H1 (cell line): ENCODE measurements around the gene UHRF2. TPM values are rescaled to one million over a fixed set of nuclear protein-coding genes. Genes with fewer than 3 reads are reported as not detected.

ENCODE experiments used
- CTCF ChIA-PET: fragments of 300-600 bp; sonication (Branson Sonifier 250); formaldehyde crosslinking; loops from one replicate; lab custom pipeline; 2021; ENCODE audit not compliant: partially characterized antibody; lab: Charles Lee
- POLR2A ChIA-PET: fragments of 300-600 bp; sonication (Branson Sonifier 250); formaldehyde crosslinking; loops from one replicate; lab custom pipeline; 2021; ENCODE audit warnings: inconsistent platforms; ENCODE audit not compliant: partially characterized antibody; lab: Charles Lee
- DNase-seq, 2 experiments: peaks; one replicate each; pipeline versions ENCODE4 v3.0.0 to v3.0.0-alpha.2; 2010 to 2022; ENCODE audit warnings: low spot score in 2 of 2, low read depth in 1 of 2, mixed read lengths in 1 of 2
- FAIRE-seq: peaks from 2 replicates; lab custom pipeline; 2011; peaks lifted over from hg19 to GRCh38; lab: Jason Lieb, UNC
- H2AFZ ChIP-seq: 2 replicates; pipeline ENCODE4 v1.8.1; 2012; ENCODE audit warnings: low read length, inconsistent platforms
- H2AK5ac ChIP-seq: 2 replicates; pipeline ENCODE4 v1.6.1; 2013; ENCODE audit warnings: low read depth, low read length
- H2BK120ac ChIP-seq: replicated peaks from 2 replicates; pipeline ENCODE3; 2013; ENCODE audit warnings: low read depth, low read length, inconsistent platforms
- H2BK12ac ChIP-seq: 2 replicates; pipeline ENCODE4 v1.6.1; 2013; ENCODE audit warnings: low read depth, low read length
- H2BK15ac ChIP-seq: 2 replicates; pipeline ENCODE4 v1.6.1; 2013; ENCODE audit warnings: low read length
- H2BK20ac ChIP-seq: 2 replicates; pipeline ENCODE4 v1.6.1; 2013; ENCODE audit warnings: low read length
- H2BK5ac ChIP-seq: 2 replicates; pipeline ENCODE4 v1.6.1; 2013; ENCODE audit warnings: low read depth, low read length
- H3K14ac ChIP-seq: 2 replicates; pipeline ENCODE4 v1.6.1; 2013; ENCODE audit warnings: inconsistent platforms; ENCODE audit not compliant: insufficient read length
- H3K18ac ChIP-seq: 2 replicates; pipeline ENCODE4 v1.6.1; 2013; ENCODE audit warnings: low read length; ENCODE audit errors: extremely low read depth
- H3K23ac ChIP-seq: 2 replicates; pipeline ENCODE4 v1.6.1; 2013; ENCODE audit warnings: inconsistent platforms; ENCODE audit not compliant: insufficient read length
- H3K23me2 ChIP-seq: 2 replicates; pipeline ENCODE4 v1.6.1; 2013; ENCODE audit warnings: low read depth, low read length
- H3K27ac ChIP-seq: 2 replicates; pipeline ENCODE4 v1.6.1; 2011; ENCODE audit warnings: low read depth, low read length, inconsistent platforms
- H3K27me3 ChIP-seq, 4 experiments: replicated peaks in 1 of 4; 1 replicate in 1 of 4; 2 replicates in 3 of 4; pipeline versions ENCODE4 v1.6.1 to v1.8.1; 2011 to 2013; ENCODE audit warnings: low read length in 3 of 4, mild to moderate bottlenecking in 3 of 4, inconsistent platforms in 2 of 4, mixed read lengths in 2 of 4, moderate library complexity in 1 of 4; ENCODE audit not compliant: control insufficient read depth in 3 of 4, insufficient read depth in 3 of 4; ENCODE audit errors: extremely low read depth in 1 of 4
- H3K36me3 ChIP-seq, 4 experiments: 2 replicates each; pipeline versions ENCODE4 v1.6.1 to v1.8.1; 2011 to 2013; ENCODE audit warnings: mild to moderate bottlenecking in 4 of 4, low read length in 3 of 4, moderate library complexity in 2 of 4, control low read depth in 1 of 4, inconsistent platforms in 1 of 4; ENCODE audit not compliant: insufficient read depth in 4 of 4, control insufficient read depth in 2 of 4
- H3K4ac ChIP-seq: replicated peaks from 2 replicates; pipeline ENCODE3; 2013; ENCODE audit warnings: low read length, low read depth, mixed read lengths, inconsistent platforms; ENCODE audit not compliant: insufficient read length
- H3K4me1 ChIP-seq, 4 experiments: replicated peaks in 1 of 4; 1 replicate in 1 of 4; 2 replicates in 3 of 4; pipeline versions ENCODE4 v1.6.1 to v1.8.1; 2011 to 2013; ENCODE audit warnings: low read length in 3 of 4, inconsistent platforms in 2 of 4, mixed read lengths in 1 of 4; ENCODE audit not compliant: insufficient read depth in 4 of 4, control insufficient read depth in 3 of 4
- H3K4me2 ChIP-seq, 2 experiments: 2 replicates each; pipeline versions ENCODE4 v1.6.1 to v1.8.1; 2011 to 2013; ENCODE audit warnings: low read depth in 2 of 2, low read length in 2 of 2, control low read depth in 1 of 2, inconsistent platforms in 1 of 2, mild to moderate bottlenecking in 1 of 2; ENCODE audit not compliant: insufficient read depth in 1 of 2
- H3K4me3 ChIP-seq, 4 experiments: fragments of 200-600, 300-600 bp in 1 of 4; sonication (generic), shearing (Covaris generic), sonication (Bioruptor Twin) in 1 of 4; 2 replicates each; pipeline versions ENCODE4 v1.5.1 to v1.8.1; 2011 to 2016; ENCODE audit warnings: low read length in 4 of 4, low read depth in 3 of 4, control low read depth in 2 of 4, inconsistent platforms in 2 of 4, mild to moderate bottlenecking in 2 of 4, mixed read lengths in 1 of 4, moderate library complexity in 1 of 4; ENCODE audit not compliant: insufficient read depth in 2 of 4; ENCODE audit errors: extremely low read depth in 1 of 4
- H3K56ac ChIP-seq: replicated peaks from 2 replicates; pipeline ENCODE3; 2013; ENCODE audit warnings: low read depth, mild to moderate bottlenecking, mixed read lengths, low read length, inconsistent platforms; ENCODE audit not compliant: insufficient read length
- H3K79me1 ChIP-seq: 2 replicates; pipeline ENCODE4 v1.6.1; 2013; ENCODE audit warnings: low read depth, low read length, control low read depth
- H3K79me2 ChIP-seq, 2 experiments: 2 replicates each; pipeline versions ENCODE4 v1.6.1 to v1.8.1; 2012 to 2013; ENCODE audit warnings: low read length in 2 of 2, mild to moderate bottlenecking in 2 of 2, inconsistent platforms in 1 of 2; ENCODE audit not compliant: insufficient read depth in 2 of 2, control insufficient read depth in 1 of 2
- H3K9ac ChIP-seq, 4 experiments: replicated peaks in 1 of 4; 1 replicate in 1 of 4; 2 replicates in 3 of 4; pipeline versions ENCODE4 v1.6.1 to v1.8.1; 2011 to 2013; ENCODE audit warnings: low read depth in 3 of 4, low read length in 3 of 4, control low read depth in 2 of 4, mild to moderate bottlenecking in 2 of 4, moderate library complexity in 2 of 4, inconsistent platforms in 1 of 4; ENCODE audit errors: extremely low read depth in 1 of 4
- H3K9me3 ChIP-seq, 2 experiments: 2 replicates each; pipeline versions ENCODE4 v1.6.1 to v1.8.1; 2012 to 2013; ENCODE audit warnings: mild to moderate bottlenecking in 2 of 2, moderate library complexity in 2 of 2, control low read depth in 1 of 2, inconsistent platforms in 1 of 2, low read depth in 1 of 2, low read length in 1 of 2, mixed read lengths in 1 of 2; ENCODE audit not compliant: insufficient read depth in 2 of 2
- H4K20me1 ChIP-seq, 2 experiments: replicated peaks in 1 of 2; 2 replicates each; pipeline versions ENCODE3 to v1.8.1; 2011 to 2013; ENCODE audit warnings: inconsistent platforms in 2 of 2, low read length in 2 of 2, mild to moderate bottlenecking in 1 of 2; ENCODE audit not compliant: insufficient read depth in 2 of 2, control insufficient read depth in 1 of 2
- H4K5ac ChIP-seq: 2 replicates; pipeline ENCODE4 v1.6.1; 2013; ENCODE audit warnings: low read length, low read depth, mixed read lengths, inconsistent platforms; ENCODE audit not compliant: insufficient read length
- H4K8ac ChIP-seq: 2 replicates; pipeline ENCODE4 v1.8.0; 2013; ENCODE audit warnings: mild to moderate bottlenecking, moderate library complexity, low read length, inconsistent platforms; ENCODE audit not compliant: insufficient read depth; ENCODE audit errors: extremely low read depth
- H4K91ac ChIP-seq: replicated peaks from 2 replicates; pipeline ENCODE3; 2013; ENCODE audit warnings: low read length, mixed read lengths, inconsistent platforms; ENCODE audit not compliant: insufficient read length
- POLR2AphosphoS5 ChIP-seq: IDR thresholded peaks from 2 replicates; pipeline ENCODE4 v1.6.1; 2011; ENCODE audit warnings: low read depth, low read length
- WGBS, 2 experiments: shearing (Covaris generic) in 1 of 2; methylation state at CpG; one replicate each; pipeline versions ENCODE4 v1.1.6 to v1.1.7; 2013 to 2015; ENCODE audit warnings: low lambda C conversion rate in 2 of 2, mixed read lengths in 2 of 2, inconsistent platforms in 1 of 2, low coverage in 1 of 2, missing lambda C conversion rate in 1 of 2; ENCODE audit not compliant: insufficient replicate concordance in 2 of 2, insufficient coverage in 1 of 2, insufficient read length in 1 of 2; ENCODE audit errors: extremely low coverage in 1 of 2, missing lambda C conversion rate in 1 of 2; 5-methylcytosine and 5-hydroxymethylcytosine counted together
- polyA plus RNA-seq, 7 experiments: library from polyadenylated mRNA; depleted of rRNA in 3 of 7; stranded (reverse) in 5 of 7; unstranded in 2 of 7; fragments of >200 nt in 5 of 7; fragments of 200-250 nt in 2 of 7; gene quantifications; 1 replicate in 5 of 7; 2 replicates in 1 of 7; 4 replicates in 1 of 7; pipeline versions ENCODE4 v1.2.1 to v1.2.3, GENCODE V29; 2011 to 2013; ENCODE audit warnings: missing spikeins in 2 of 7, mixed read lengths in 2 of 7
- total RNA-seq: library from RNA; stranded (reverse); fragmentation: NEBNext Ultra II Directional; extraction: Animal tissue kit (Norgen Biotek cat#: 25700); gene quantifications from 2 replicates; pipeline ENCODE4 v1.2.1, GENCODE V29; 2021

UHRF2 gene
- total and polyA plus RNA-seq, 2 of the 8 experiments (the other 6 are each of a cell fraction or from before 2014, with no cell fraction given) = 31.8 to 48.0 TPM

DNA sequence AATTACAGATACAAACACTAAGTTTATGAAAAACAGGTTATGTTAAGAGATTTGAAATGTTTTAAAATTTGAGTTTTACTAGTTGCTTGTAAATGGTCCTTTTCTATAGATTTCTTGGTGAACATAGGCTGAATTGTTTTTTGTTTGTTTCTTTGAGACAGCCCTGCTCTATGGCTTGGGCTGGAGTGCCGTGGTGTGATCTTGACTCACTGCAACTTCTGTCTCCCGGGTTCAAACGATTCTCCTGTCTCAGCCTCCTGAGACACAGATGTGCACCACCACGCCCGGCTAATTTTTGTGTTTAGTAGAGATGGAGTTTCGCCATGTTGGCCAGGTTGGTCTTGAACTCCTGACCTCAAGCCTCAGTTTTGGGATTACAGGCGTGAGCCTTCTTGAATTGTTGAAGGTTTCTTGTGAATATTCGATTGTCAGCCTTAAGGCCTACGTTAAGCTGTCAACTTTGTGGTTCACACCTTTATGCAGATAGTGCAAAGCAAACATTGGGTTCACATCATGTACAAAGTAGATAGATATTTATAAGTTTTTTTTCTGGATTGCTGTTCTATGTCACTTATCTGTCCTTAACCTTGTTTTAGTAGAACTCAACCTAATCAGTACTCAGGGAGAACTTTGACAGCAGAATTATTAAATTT lies 26.2 kb downstream of the UHRF2 start:
- Histone ChIP-seq H2BK120ac (no peak overlapping the region), H3K27ac (no peak overlapping the region), H3K23me2 (no peaks in the 10 kb centered on the region), H4K5ac (no peak overlapping the region), H3K79me1 (peaks cover 9% of the 10 kb centered on the region; the same call in 1 of the 2 replicates), H4K20me1 (peaks cover 2 to 11% of the 10 kb centered on the region in 2 experiments), H3K14ac (no peak overlapping the region), H3K4me3 (no peak overlapping the region), H2AFZ (no peak overlapping the region), H2BK15ac (no peak overlapping the region), H3K4me1 (no peaks in the 10 kb centered on the region), H2BK20ac (no peak overlapping the region), H3K56ac (no peak overlapping the region), H2BK5ac (no peak overlapping the region), H3K79me2 (peaks cover 0 to 99% of the 10 kb centered on the region in 2 experiments; a peak in 3 of 4 replicates), H3K23ac (no peak overlapping the region), H3K9me3 (no peaks in the 10 kb centered on the region), H3K4me2 (no peak overlapping the region), H4K91ac (no peak overlapping the region), H2AK5ac (no peak overlapping the region), H3K9ac (no peak overlapping the region), H3K36me3 (no peaks in the 10 kb centered on the region; a peak in 2 of 8 replicates), H3K18ac (no peak overlapping the region), H4K8ac (no peak overlapping the region), H3K4ac (no peak overlapping the region), H2BK12ac (no peak overlapping the region), H3K27me3 (no peaks in the 10 kb centered on the region)
- DNase-seq = no peak
- FAIRE-seq = no peak
- ChIA-PET CTCF (no interaction called here), POLR2A (no interaction called here)
- TF ChIP-seq POLR2AphosphoS5 = no peak
- WGBS, 2 experiments = 92% methylated on average over 9 of the region's 9 CpGs; no CpG with 5 or more reads in 1 of the 2 experiments
